Gastrocnemius medialis (tissue), 4 donors: ENCODE measurements around the gene RMDN3.

Source experiments
- CTCF ChIP-seq, 5 experiments: fragments of 450-650 bp in 3 of 5; fragments of 200-600 bp in 2 of 5; sonication (generic) in 2 of 5; IDR thresholded peaks in 4 of 5; conservative IDR thresholded peaks in 1 of 5; 1 replicate in 4 of 5; 2 replicates in 1 of 5; pipeline ENCODE4 v1.5.1; 2016 to 2019; ENCODE audit warnings: antibody characterized with exemption in 5 of 5, mild to moderate bottlenecking in 3 of 5, moderate library complexity in 3 of 5
- POLR2A ChIP-seq, 2 donors: fragments of 450-650 bp; IDR thresholded peaks; one replicate each; pipeline ENCODE4 v1.6.1; 2017; ENCODE audit warnings: antibody characterized with exemption in 2 of 2, mild to moderate bottlenecking in 2 of 2, moderate library complexity in 2 of 2

- no peak for TF ChIP-seq CTCF (IDR thresholded peaks at IDR 0.05 in 4 of 5, conservative IDR thresholded peaks at IDR 0.05 in 1 of 5)
- no peak for TF ChIP-seq POLR2A (IDR thresholded peaks at IDR 0.05)
Observed at GRCh38 chr15:40789119-40789518, 34.1 kb upstream of the RMDN3 start.
